ENCODE measurements around the gene GPM6B.

The GPM6B gene

DNA sequence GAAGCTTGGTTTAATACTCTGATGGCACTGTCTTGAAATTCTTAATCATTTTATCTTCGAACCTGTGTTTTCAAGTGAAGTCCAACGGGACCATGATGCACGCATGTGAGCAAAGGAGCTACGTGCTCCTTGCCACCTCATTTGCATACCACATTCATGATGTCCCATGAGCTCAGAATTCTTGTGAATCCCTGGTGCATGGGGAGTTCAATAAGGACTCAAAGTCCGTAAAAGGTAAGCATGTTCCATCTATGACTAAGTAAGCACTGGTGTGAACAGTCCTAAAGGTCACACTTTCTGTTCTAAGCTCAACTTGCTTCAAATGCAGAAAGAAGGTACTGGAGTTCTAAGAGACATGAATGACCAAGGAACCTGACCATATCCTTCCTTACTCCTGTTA lies 13.1 kb upstream of the GPM6B start:
- no peaks in the 10 kb centered on the region for H4K20me1 ChIP-seq (ENCODE audit: insufficient read depth, low read length)
- H3K27ac ChIP-seq (ENCODE audit: low read length): no peak overlapping the region
- no peaks in the 10 kb centered on the region for H3K9me3 ChIP-seq (replicated peaks; ENCODE audit: insufficient read depth, low read length)
- H3K9me2 ChIP-seq (replicated peaks; ENCODE audit: insufficient read depth, low read length): no peaks in the 10 kb centered on the region
- H3K4me1 ChIP-seq (ENCODE audit: low read length): peaks cover 6% of the 10 kb centered on the region
- H2AFZ ChIP-seq (ENCODE audit: low read length): no peak overlapping the region
- no peaks in the 10 kb centered on the region for H3K36me3 ChIP-seq (replicated peaks; ENCODE audit: insufficient read depth, low read length)
- no peak overlapping the region for H3K4me2 ChIP-seq (ENCODE audit: low read depth, low read length)
- H3K27me3 ChIP-seq (replicated peaks; ENCODE audit: insufficient read depth, low read length): no peaks in the 10 kb centered on the region
- DNase-seq: no peak
- H3K4me3 ChIP-seq (ENCODE audit: low read length): no peak overlapping the region
- TF ChIP-seq CTCF (IDR thresholded peaks at IDR 0.05; ENCODE audit: low read length) (no peak), EZH2 (optimal IDR thresholded peaks at IDR 0.05; ENCODE audit: low read depth, low read length) (no peak), EZH2phosphoT487 (IDR thresholded peaks at IDR 0.05; ENCODE audit: low read length) (no peak)
- H3K9ac ChIP-seq (ENCODE audit: low read length): no peak overlapping the region
- 0 out of 2 replicates have a peak, but pooled peaks cover under 1% of the 10 kb centered on the region for H3F3A ChIP-seq (ENCODE audit: insufficient read depth, low read length)
- H3K79me2 ChIP-seq (ENCODE audit: low read length): no peaks in the 10 kb centered on the region

- no peak overlapping the region for H2AFZ ChIP-seq (ENCODE audit: low read length)
- no peak for DNase-seq
These were observed 11.5 kb upstream of the GPM6B start for GRCh38 chrX:13828392-13828791.

GRCh38 chrX:13827298-13828090 lies 10.6 kb upstream of the GPM6B start:
- no peaks in the 10 kb centered on the region for H3F3A ChIP-seq (ENCODE audit: insufficient read depth, low read length)
- TF ChIP-seq CTCF (IDR thresholded peaks at IDR 0.05; ENCODE audit: low read length): no peak
- no peak for TF ChIP-seq EZH2 (optimal IDR thresholded peaks at IDR 0.05; ENCODE audit: low read depth, low read length)
- TF ChIP-seq EZH2phosphoT487 (IDR thresholded peaks at IDR 0.05; ENCODE audit: low read length): no peak
- H3K9me3 ChIP-seq (replicated peaks; ENCODE audit: insufficient read depth, low read length): no peaks in the 10 kb centered on the region
- H2AFZ ChIP-seq (ENCODE audit: low read length): no peak overlapping the region
- no peaks in the 10 kb centered on the region for H3K4me1 ChIP-seq (ENCODE audit: low read length)
- no peaks in the 10 kb centered on the region for H3K9me2 ChIP-seq (replicated peaks; ENCODE audit: insufficient read depth, low read length)
- no peak for DNase-seq
- H3K27ac ChIP-seq (ENCODE audit: low read length): no peak overlapping the region
- no peaks in the 10 kb centered on the region for H3K79me2 ChIP-seq (ENCODE audit: low read length)
- H3K9ac ChIP-seq (ENCODE audit: low read length): no peak overlapping the region
- no peak overlapping the region for H3K4me2 ChIP-seq (ENCODE audit: low read depth, low read length)
- no peaks in the 10 kb centered on the region for H3K36me3 ChIP-seq (replicated peaks; ENCODE audit: insufficient read depth, low read length)
- no peaks in the 10 kb centered on the region for H4K20me1 ChIP-seq (ENCODE audit: insufficient read depth, low read length)
- H3K4me3 ChIP-seq (ENCODE audit: low read length): no peak overlapping the region
- H3K27me3 ChIP-seq (replicated peaks; ENCODE audit: insufficient read depth, low read length): no peaks in the 10 kb centered on the region

More at GRCh38 chrX:13828392-13828791, 11.5 kb upstream of the GPM6B start:
- H3K9me3 ChIP-seq (replicated peaks; ENCODE audit: insufficient read depth, low read length): no peaks in the 10 kb centered on the region
- H3K9me2 ChIP-seq (replicated peaks; ENCODE audit: insufficient read depth, low read length): no peaks in the 10 kb centered on the region
- H3F3A ChIP-seq (ENCODE audit: insufficient read depth, low read length): no peaks in the 10 kb centered on the region
- H3K4me3 ChIP-seq (ENCODE audit: low read length): no peak overlapping the region
- H3K79me2 ChIP-seq (ENCODE audit: low read length): no peaks in the 10 kb centered on the region
- no peaks in the 10 kb centered on the region for H3K36me3 ChIP-seq (replicated peaks; ENCODE audit: insufficient read depth, low read length)
- H3K4me1 ChIP-seq (ENCODE audit: low read length): no peaks in the 10 kb centered on the region
- no peaks in the 10 kb centered on the region for H4K20me1 ChIP-seq (ENCODE audit: insufficient read depth, low read length)
- no peak overlapping the region for H3K4me2 ChIP-seq (ENCODE audit: low read depth, low read length)
- no peak for TF ChIP-seq CTCF (IDR thresholded peaks at IDR 0.05; ENCODE audit: low read length)
- TF ChIP-seq EZH2 (optimal IDR thresholded peaks at IDR 0.05; ENCODE audit: low read depth, low read length): no peak
- TF ChIP-seq EZH2phosphoT487 (IDR thresholded peaks at IDR 0.05; ENCODE audit: low read length): no peak
- H3K9ac ChIP-seq (ENCODE audit: low read length): no peak overlapping the region
- H3K27ac ChIP-seq (ENCODE audit: low read length): no peak overlapping the region
- no peaks in the 10 kb centered on the region for H3K27me3 ChIP-seq (replicated peaks; ENCODE audit: insufficient read depth, low read length)
